Stomach smooth muscle (tissue), 2 donors: ENCODE data around the gene ACTL10.
"Not testable (repeated sequence)": the region's sequence is repeated elsewhere in the genome, so short reads cannot be mapped to it uniquely, and the experiment has no call there.

Experiments
- H3K27ac ChIP-seq: one replicate; pipeline ENCODE4 v1.7.0; 2013; ENCODE audit warnings: mild to moderate bottlenecking, low read length, inconsistent platforms
- H3K27me3 ChIP-seq, 2 donors: one replicate each; pipeline ENCODE4 v1.7.0; 2013; ENCODE audit warnings: low read length in 2 of 2; ENCODE audit not compliant: insufficient read depth in 2 of 2, control insufficient read depth in 1 of 2
- H3K36me3 ChIP-seq, 2 donors: one replicate each; pipeline ENCODE4 v1.7.0; 2013; ENCODE audit warnings: low read length in 2 of 2; ENCODE audit not compliant: control insufficient read depth in 2 of 2, insufficient read depth in 2 of 2
- H3K4me1 ChIP-seq: one replicate; pipeline ENCODE4 v1.7.0; 2013; ENCODE audit warnings: low read length; ENCODE audit not compliant: control insufficient read depth, insufficient read depth
- H3K4me3 ChIP-seq, 2 donors: one replicate each; pipeline ENCODE4 v1.7.0; 2013; ENCODE audit warnings: low read length in 2 of 2
- H3K9ac ChIP-seq, 2 donors: one replicate each; pipeline ENCODE4 v1.7.0; 2013; ENCODE audit warnings: low read length in 2 of 2, mild to moderate bottlenecking in 1 of 2
- H3K9me3 ChIP-seq, 2 donors: one replicate each; pipeline ENCODE4 v1.7.0; 2013; ENCODE audit warnings: low read length in 2 of 2; ENCODE audit not compliant: control insufficient read depth in 2 of 2
- donor health status: healthy.
- donor health status: Pancreatic carcinoma.

ACTL10 gene

DNA sequence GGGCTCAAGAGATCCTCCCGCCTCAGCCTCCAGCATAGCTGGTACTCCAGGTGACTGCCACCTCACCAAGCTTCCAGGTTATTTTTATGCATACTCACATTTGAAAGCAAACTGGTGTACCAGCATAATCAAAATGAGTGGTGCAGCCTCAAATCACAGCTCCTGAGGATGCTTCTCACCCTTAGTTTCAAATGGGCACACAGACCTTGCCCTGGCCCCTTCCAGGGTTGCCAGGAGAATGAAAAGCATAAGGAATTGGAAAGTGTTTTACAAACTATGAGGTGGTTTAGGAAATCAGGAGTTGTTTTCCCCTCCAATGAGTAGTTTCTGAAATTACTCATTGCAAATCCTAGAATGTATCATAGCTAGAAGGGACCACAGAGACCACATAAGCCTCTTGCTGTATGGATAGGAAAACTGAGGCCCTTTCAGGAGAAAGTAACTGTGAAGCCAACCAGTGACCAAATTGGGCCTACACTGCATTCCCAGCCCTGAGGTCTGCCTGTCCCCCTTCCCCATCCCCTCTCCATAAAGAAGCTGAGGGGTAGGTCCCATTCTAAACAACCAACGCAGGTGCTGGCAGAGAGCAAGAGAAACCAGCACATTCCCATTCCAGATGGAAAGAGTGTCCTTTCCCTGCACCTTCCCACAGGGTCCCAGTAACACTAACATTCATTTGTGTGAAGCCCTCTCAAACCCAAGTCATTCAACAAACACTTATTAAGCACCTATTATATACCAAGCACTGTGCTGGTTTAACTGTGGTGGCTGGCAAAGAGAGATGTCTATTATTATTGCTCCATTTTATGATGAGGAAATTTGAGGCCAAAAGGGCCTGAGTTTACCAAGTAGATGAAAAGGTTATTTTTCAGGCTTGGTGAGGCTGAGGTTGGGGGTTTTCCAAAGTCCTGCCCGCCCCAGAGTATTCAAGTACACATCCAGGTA is 21.5 kb downstream of the ACTL10 start:
- Histone ChIP-seq H3K4me1 (peaks cover 16% of the 10 kb centered on the region), H3K9me3 (no peaks in the 10 kb centered on the region), H3K9ac (no peak overlapping the region), H3K36me3 (no peaks in the 10 kb centered on the region), H3K4me3 (no peak overlapping the region), H3K27me3 (no peaks in the 10 kb centered on the region), H3K27ac (no peak overlapping the region)

DNA sequence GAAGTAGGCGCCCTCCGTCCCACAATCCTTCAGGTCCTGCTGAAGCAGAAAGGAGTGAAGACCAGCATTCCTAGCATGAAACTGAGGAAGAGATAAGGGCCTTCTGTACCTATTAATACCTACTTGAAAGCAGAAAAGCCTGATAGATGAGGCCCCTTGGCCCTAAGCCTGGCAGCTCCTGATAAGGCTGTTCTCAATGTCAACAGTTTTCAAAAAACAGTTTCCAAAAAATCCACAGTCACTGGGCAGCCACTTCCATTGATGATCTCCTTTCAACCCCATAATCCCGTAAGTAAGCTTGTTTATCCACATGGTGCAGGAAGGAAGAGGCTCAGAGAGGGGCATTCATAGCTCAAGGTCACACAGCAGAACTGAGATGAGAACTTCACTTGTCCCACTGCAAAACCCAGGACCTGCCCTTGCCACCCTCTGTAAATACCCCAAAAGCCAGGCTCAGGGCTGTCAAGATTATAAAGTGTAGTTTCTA is 22.2 kb downstream of the ACTL10 start:
- peaks cover 19% of the 10 kb centered on the region for H3K4me1 ChIP-seq
- H3K36me3 ChIP-seq: no peaks in the 10 kb centered on the region
- H3K9me3 ChIP-seq: no peaks in the 10 kb centered on the region
- H3K27me3 ChIP-seq: no peaks in the 10 kb centered on the region
- no peak overlapping the region for H3K4me3 ChIP-seq
- no peak overlapping the region for H3K27ac ChIP-seq
- H3K9ac ChIP-seq: no peak overlapping the region

DNA sequence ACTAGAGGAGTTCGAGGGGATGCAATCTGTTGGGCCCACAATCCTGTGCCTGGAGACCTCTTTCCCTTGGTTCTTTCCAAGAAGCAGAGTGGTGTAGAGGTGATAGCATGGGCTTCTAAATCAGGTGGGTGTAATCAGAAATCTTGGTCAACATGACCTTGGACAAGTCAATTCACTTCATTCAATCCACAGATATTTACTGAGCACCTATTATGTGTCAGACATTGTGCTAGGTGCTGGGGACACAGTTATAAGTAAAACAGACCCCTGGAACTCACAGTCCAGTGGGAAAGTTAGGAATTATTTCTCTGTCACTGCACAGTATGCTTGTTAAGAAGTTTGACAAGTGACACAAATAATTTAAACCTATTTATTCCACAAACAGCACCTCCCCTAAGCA is 22.8 kb downstream of the ACTL10 start:
- Histone ChIP-seq H3K9ac (no peak overlapping the region), H3K4me1 (peaks cover 24% of the 10 kb centered on the region), H3K27me3 (no peaks in the 10 kb centered on the region), H3K36me3 (no peaks in the 10 kb centered on the region), H3K4me3 (no peak overlapping the region), H3K9me3 (no peaks in the 10 kb centered on the region), H3K27ac (no peak overlapping the region)

DNA sequence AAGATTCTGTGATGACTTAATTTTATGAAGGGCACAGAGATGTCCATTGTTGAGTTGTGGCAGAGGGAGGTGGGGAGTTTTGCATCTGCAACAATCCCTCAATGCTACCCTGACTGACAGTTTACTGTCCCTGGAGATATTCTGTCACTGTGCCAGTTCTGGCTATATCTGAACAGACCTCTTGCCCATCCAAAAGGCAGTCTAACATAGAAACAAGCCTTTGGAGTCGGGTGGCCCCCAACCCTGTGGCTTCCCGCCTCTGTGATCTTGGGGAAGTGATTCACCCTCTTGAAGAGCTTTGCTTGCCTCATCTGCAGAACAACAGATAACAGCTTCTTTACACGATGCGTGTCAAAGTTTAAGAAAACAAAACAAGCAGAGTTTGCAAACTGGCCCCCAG is 23.2 kb downstream of the ACTL10 start:
- Histone ChIP-seq H3K36me3 (no peaks in the 10 kb centered on the region), H3K9me3 (no peaks in the 10 kb centered on the region), H3K4me1 (peaks cover 23% of the 10 kb centered on the region), H3K4me3 (no peak overlapping the region), H3K27ac (no peak overlapping the region), H3K9ac (no peak overlapping the region), H3K27me3 (no peaks in the 10 kb centered on the region)

DNA sequence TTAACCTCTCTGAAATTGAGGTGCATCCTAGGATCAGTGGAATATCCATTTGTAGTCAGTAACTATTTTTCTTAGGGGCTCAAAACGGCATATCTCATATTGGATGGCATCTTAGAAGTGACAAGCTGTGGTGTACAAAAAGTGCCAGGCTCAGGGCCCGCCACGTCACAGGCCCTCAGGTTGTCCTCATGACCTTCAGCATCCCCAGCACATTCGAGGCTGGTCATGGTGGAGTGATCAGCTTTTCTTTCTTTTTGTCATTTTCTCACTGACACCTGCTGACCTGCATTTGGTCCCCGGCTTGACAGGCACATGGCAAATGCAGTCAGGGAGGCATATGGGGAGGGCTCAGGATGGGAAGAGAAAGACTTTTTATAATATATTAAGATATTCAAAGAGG is 26.5 kb downstream of the ACTL10 start:
- H3K9ac ChIP-seq: no peak overlapping the region
- no peak overlapping the region for H3K27ac ChIP-seq
- H3K4me1 ChIP-seq: peaks cover 26% of the 10 kb centered on the region
- no peaks in the 10 kb centered on the region for H3K36me3 ChIP-seq
- no peak overlapping the region for H3K4me3 ChIP-seq
- no peaks in the 10 kb centered on the region for H3K9me3 ChIP-seq
- H3K27me3 ChIP-seq: no peaks in the 10 kb centered on the region

DNA sequence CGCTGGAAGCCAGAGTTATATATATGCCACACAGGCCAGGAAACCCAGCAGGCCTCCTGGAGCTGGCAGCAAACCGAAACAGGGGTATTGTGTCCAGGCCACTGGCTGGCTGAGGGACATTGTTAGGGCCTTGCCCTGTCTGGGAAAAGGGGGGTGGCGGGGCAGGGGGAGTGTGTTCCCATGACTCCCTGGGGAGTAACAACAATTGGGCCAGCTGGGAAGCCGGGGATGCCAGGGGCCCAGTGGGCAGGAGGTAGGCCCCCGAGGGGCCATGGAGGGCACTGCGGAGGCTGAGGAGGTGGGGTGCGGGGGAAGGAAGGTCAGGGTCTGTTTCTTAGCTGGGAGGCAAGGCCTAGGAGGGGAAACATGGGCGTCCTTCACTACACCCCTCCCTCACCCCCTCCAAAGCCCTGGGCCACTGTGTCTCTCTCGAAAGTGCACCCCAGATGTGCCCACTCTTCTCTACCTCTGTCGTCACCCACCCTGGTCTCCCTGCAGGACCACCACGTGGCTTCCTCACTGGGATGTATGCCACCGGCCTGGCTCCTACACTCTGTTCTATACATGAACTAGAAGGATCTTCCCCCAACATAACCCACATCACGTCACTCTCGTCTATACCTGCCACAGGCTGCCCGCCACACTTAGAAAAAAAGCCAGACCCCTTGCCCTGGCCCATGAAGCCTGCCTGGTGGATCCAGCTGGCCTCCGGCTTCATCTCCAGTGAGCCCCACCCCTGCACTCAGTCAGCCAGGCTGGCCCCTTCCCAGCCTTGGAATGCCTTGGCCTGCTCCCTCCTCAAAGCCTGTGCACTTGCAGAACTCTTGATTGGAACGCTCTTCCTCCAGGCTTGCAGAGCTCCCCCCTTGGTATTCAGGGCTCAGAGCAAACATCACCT is 27.2 kb downstream of the ACTL10 start:
- Histone ChIP-seq H3K4me1 (peaks cover 26% of the 10 kb centered on the region), H3K9me3 (no peaks in the 10 kb centered on the region), H3K27ac (no peak overlapping the region), H3K27me3 (no peaks in the 10 kb centered on the region), H3K4me3 (no peak overlapping the region), H3K36me3 (no peaks in the 10 kb centered on the region), H3K9ac (no peak overlapping the region)

DNA sequence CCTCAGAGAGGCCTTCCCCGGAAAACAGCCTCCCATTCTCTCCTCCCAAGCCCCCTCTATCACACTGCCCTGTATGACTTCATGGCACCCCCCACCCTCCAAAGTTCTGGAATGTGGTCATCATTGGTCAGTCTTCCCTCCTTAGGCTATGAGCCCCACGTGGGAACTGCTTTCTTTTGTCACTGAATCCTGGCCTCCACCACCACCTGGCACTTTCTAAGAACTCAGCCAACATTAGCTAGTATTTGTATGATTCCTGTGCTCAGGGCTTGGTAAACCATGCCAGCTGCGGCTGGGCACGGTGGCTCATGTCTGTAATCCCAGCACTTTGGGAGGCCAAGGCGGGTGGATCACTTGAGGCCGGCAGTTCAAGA is 27.9 kb downstream of the ACTL10 start:
- Histone ChIP-seq H3K27ac (no peak overlapping the region), H3K36me3 (no peaks in the 10 kb centered on the region), H3K4me3 (no peak overlapping the region), H3K27me3 (no peaks in the 10 kb centered on the region), H3K9me3 (no peaks in the 10 kb centered on the region), H3K4me1 (peaks cover 26% of the 10 kb centered on the region), H3K9ac (no peak overlapping the region)

DNA sequence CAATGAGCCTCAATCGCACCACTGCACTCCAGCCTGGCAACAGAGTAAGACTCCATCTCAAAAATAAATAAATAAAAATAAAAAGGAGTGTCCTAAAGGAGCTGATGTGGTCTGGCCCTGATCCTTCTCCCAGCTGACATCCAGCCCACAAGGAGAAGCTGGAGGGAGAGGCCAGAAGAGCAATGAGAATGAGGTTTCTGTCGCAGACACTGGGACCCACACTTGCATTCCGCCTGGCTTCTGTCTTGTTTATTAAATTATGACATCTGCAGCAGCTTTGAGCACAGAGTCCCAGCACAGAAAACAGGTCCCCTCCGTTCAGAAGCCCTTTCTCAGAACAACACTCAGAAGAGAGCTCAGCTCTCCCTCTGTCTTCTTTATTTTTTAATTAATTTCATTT is 29.7 kb downstream of the ACTL10 start:
- Histone ChIP-seq H3K9ac (no peak overlapping the region), H3K36me3 (no peaks in the 10 kb centered on the region), H3K9me3 (no peaks in the 10 kb centered on the region), H3K4me1 (peaks cover 26% of the 10 kb centered on the region), H3K4me3 (no peak overlapping the region), H3K27ac (peak overlapping the region; percentile 62), H3K27me3 (no peaks in the 10 kb centered on the region)

DNA sequence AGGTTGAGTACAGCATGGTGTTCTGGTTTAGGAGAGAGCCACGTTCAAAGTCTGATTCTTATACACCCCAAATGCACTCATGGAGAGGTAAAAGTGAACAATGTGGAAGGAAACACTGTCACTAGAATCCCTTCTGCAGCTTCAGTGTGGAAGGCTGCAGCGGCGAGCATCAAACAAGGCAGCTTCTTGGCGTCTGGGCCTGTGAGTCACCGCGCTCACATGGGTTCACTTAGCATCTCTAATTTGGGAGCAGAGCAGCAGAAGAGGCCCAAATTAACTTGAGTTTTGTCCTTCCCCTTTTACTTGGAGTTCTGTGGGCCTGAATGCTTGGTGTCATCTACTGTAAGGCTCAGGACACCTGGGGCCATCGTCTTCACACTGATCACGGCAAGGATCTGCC is 30.4 kb downstream of the ACTL10 start:
- Histone ChIP-seq H3K9me3 (no peaks in the 10 kb centered on the region), H3K36me3 (no peaks in the 10 kb centered on the region), H3K27me3 (no peaks in the 10 kb centered on the region), H3K4me1 (peaks cover 26% of the 10 kb centered on the region), H3K9ac (no peak overlapping the region), H3K4me3 (no peak overlapping the region), H3K27ac (peak overlapping the region; percentile 62)

DNA sequence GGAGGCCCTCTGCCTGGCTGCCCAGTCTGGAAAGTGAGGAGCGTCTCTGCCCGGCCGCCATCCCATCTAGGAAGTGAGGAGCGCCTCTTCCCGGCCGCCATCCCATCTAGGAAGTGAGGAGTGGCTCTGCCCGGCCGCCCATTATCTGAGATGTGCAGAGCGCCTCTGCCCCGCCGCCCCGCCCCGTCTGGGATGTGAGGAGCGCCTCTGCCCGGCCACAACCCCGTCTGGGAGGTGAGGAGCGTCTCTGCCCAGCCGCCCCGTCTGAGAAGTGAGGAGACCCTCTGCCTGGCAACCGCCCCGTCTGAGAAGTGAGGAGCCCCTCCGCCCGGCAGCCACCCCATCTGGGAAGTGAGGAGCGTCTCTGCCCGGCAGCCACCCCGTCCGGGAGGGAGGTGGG is 32.2 kb downstream of the ACTL10 start:
- H3K36me3 ChIP-seq, H3K4me3 ChIP-seq, H3K9me3 ChIP-seq, H3K27me3 ChIP-seq, H3K27ac ChIP-seq, H3K9ac ChIP-seq: not testable (repeated sequence)
- H3K4me1 ChIP-seq: peaks cover 30% of the 10 kb centered on the region
